Activated CD8-positive, alpha-beta memory T cell treated with anti-CD3 and anti-CD28 coated beads, Interleukin-2, amount 10 ng/mL, durations not matched to agents 7 days and 5 days (primary cell): ENCODE measurements around the gene SRPRA. TPM values are rescaled to one million over a fixed set of nuclear protein-coding genes. Genes with fewer than 3 reads are reported as not detected.
A peak's percentile ranks its signal among the peaks of the same experiment; 100 is the strongest.

Experiments used
- ATAC-seq: fragments of 150-1000 bp; cut with Tn5 transposase; one replicate; pipeline ENCODE4 v1.10.0; 2021; ENCODE audit warnings: moderate library complexity
- CTCF ChIA-PET: fragments of 350-600 bp; sonication (Branson Sonifier 250); formaldehyde crosslinking; loops from one replicate; lab custom pipeline; 2021; ENCODE audit warnings: antibody characterized with exemption; lab: Charles Lee
- DNase-seq: peaks from one replicate; pipeline ENCODE4 v3.0.0-alpha.2; 2020
- H3K27ac Mint-ChIP-seq: one replicate; pipeline ENCODE4 v1.8.0; 2021; ENCODE audit warnings: mild to moderate bottlenecking, mixed read lengths
- H3K27me3 Mint-ChIP-seq: one replicate; pipeline ENCODE4 v1.8.0; 2021; ENCODE audit warnings: mixed read lengths
- H3K36me3 Mint-ChIP-seq: one replicate; pipeline ENCODE4 v1.8.0; 2021; ENCODE audit warnings: mild to moderate bottlenecking, mixed read lengths
- H3K4me1 Mint-ChIP-seq: one replicate; pipeline ENCODE4 v1.8.0; 2021; ENCODE audit warnings: mixed read lengths
- H3K4me3 Mint-ChIP-seq: one replicate; pipeline ENCODE4 v1.8.0; 2021; ENCODE audit warnings: mild to moderate bottlenecking, moderate library complexity, mixed read lengths
- H3K9me3 Mint-ChIP-seq: one replicate; pipeline ENCODE4 v1.8.0; 2022; ENCODE audit warnings: low read depth, mixed read lengths
- total RNA-seq, 2 experiments: library from RNA; stranded (reverse); gene quantifications; one replicate each; pipeline ENCODE4 v1.2.3, GENCODE V29; 2021

Gene SRPRA
- total RNA-seq, 2 experiments from 2014 or later: 100 to 134 TPM

DNA sequence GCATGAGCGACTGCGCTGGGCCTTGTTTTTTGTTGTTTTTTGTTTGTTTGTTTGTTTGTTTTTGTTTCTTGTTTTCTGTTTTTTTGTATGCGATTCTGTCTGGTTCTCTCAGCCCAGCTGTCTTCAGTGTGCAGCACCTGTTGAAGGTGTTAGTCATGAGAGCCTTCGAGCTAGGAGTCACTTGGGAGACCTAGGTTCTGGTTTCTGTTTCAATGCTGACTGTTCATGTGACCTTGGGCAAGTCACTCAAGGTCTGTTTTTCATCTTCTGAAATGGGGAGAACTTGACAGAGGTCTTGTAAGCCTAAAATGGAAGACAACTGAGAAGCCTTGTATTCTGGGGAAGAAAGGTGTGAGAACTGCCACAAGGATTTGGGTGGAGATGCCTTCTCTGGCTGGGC lies 37.0 kb upstream of the SRPRA start:
- no peaks in the 10 kb centered on the region for H3K27me3 Mint-ChIP-seq
- DNase-seq (no peak), ATAC-seq (no peak)
- peaks cover 38% of the 10 kb centered on the region for H3K4me1 Mint-ChIP-seq
- CTCF ChIA-PET: interaction anchor here (0.7 to 3.6 kb wide), 5 partner anchors 10 to 175 kb away, joined by 3 to 20 read pairs (median 6); no protein-coding TSS in a partner anchor
- peaks cover 30% of the 10 kb centered on the region for H3K36me3 Mint-ChIP-seq
- H3K27ac Mint-ChIP-seq: peak overlapping the region; percentile 74
- peak overlapping the region; percentile 52 for H3K4me3 Mint-ChIP-seq
- no peaks in the 10 kb centered on the region for H3K9me3 Mint-ChIP-seq

- no peak for DNase-seq
- H3K27ac Mint-ChIP-seq: peak overlapping the region; percentile 85
- no peaks in the 10 kb centered on the region for H3K9me3 Mint-ChIP-seq
- ATAC-seq: peak; percentile 1
- no peaks in the 10 kb centered on the region for H3K27me3 Mint-ChIP-seq
- CTCF ChIA-PET: interaction anchor here (1.3 to 3.6 kb wide), 7 partner anchors 11 to 176 kb away, joined by 3 to 20 read pairs (median 5); no protein-coding TSS in a partner anchor
- H3K4me3 Mint-ChIP-seq: peak overlapping the region; percentile 90
- H3K36me3 Mint-ChIP-seq: peaks cover 26% of the 10 kb centered on the region
- H3K4me1 Mint-ChIP-seq: peaks cover 33% of the 10 kb centered on the region
Observed at GRCh38 chr11:126304457-126305075, 35.9 kb upstream of the SRPRA start.

DNA sequence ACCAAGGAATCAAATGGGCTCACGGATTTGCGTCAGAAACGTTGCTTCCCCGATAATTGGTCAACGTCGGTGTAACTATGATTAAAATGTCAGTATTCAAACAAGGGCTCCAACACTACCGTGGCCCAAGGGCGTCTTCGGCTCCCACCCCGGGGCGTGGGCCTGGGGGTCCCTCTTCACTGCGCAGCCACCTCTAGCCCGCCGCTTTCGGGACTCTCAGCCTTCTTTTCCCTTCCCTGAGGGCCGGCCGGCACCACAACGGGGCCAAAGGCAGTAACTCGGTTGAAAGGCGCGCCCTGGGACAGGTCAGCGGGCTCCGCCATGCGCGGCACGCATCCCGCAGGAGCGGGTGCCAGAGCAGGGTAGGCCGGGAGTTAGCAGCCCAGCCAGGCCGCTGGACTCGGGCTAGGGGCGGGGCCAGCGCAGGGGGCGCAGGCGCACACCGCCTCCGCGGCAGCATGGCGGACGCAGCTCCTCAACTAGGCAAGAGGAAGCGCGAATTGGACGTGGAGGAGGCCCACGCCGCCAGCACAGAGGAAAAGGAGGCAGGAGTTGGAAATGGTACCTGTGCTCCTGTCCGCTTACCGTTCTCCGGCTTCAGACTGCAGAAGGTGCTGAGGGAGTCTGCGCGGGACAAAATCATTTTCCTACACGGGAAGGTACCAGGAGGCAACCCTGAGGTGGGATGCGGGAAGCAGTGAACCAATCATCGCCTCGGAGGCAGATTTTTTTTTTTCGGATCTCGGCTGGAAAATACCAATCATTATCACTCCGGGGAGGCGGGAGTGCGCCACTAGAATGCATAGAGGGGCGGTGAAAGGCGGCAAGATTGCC lies 35.1 kb upstream of the SRPRA start, which contains the start of gene DCPS:
Gene DCPS (plus strand): TSS at position 438 of the 834 bp plus-strand sequence. CDS start 21 bp downstream, at position 459.
- Mint-ChIP-seq H3K4me3 (peak within 1 kb of the TSS; percentile 90), H3K27ac (peak within 1 kb of the TSS; percentile 85), H3K27me3 (no peaks in the 10 kb centered on the region), H3K4me1 (peaks cover 33% of the 10 kb centered on the region), H3K9me3 (no peaks in the 10 kb centered on the region), H3K36me3 (peaks cover 30% of the 10 kb centered on the region)
- CTCF ChIA-PET: interaction anchor here (0.7 to 3.6 kb wide), 7 partner anchors 12 to 177 kb away, joined by 3 to 20 read pairs (median 4); no protein-coding TSS in a partner anchor
- ATAC-seq: peak; percentile 98
- DNase-seq: peak; percentile 91

GRCh38 chr11:126297004-126297403 lies 28.3 kb upstream of the SRPRA start:
- no peak for ATAC-seq
- CTCF ChIA-PET: no interaction called here
- Mint-ChIP-seq H3K36me3 (peaks cover 34% of the 10 kb centered on the region), H3K27ac (no peak overlapping the region), H3K4me3 (no peak overlapping the region), H3K4me1 (peaks cover 8% of the 10 kb centered on the region), H3K9me3 (no peaks in the 10 kb centered on the region), H3K27me3 (no peaks in the 10 kb centered on the region)
- DNase-seq: no peak

GRCh38 chr11:126293726-126294125 lies 25.0 kb upstream of the SRPRA start:
- Mint-ChIP-seq H3K4me3 (no peak overlapping the region), H3K9me3 (no peaks in the 10 kb centered on the region), H3K27ac (no peak overlapping the region), H3K4me1 (peaks cover 8% of the 10 kb centered on the region), H3K27me3 (no peaks in the 10 kb centered on the region), H3K36me3 (peaks cover 33% of the 10 kb centered on the region)
- DNase-seq (no peak), ATAC-seq (no peak)
- CTCF ChIA-PET: interaction anchor here (1.3 kb wide), 1 partner anchor 187 kb away, joined by 5 read pairs; no protein-coding TSS in a partner anchor

GRCh38 chr11:126290887-126291286 lies 22.2 kb upstream of the SRPRA start:
- Mint-ChIP-seq H3K36me3 (peaks cover 32% of the 10 kb centered on the region), H3K4me1 (peaks cover 12% of the 10 kb centered on the region)

GRCh38 chr11:126288237-126288636 lies 19.5 kb upstream of the SRPRA start:
- H3K9me3 Mint-ChIP-seq: no peaks in the 10 kb centered on the region
- peaks cover 21% of the 10 kb centered on the region for H3K36me3 Mint-ChIP-seq
- ATAC-seq (no peak), DNase-seq (no peak)
- H3K4me1 Mint-ChIP-seq: peaks cover 22% of the 10 kb centered on the region
- no peak overlapping the region for H3K4me3 Mint-ChIP-seq
- H3K27ac Mint-ChIP-seq: no peak overlapping the region
- CTCF ChIA-PET: no interaction called here
- H3K27me3 Mint-ChIP-seq: no peaks in the 10 kb centered on the region

More at GRCh38 chr11:126290887-126291286, 22.2 kb upstream of the SRPRA start:
- ATAC-seq (no peak), DNase-seq (no peak)
- no peak overlapping the region for H3K27ac Mint-ChIP-seq
- no peaks in the 10 kb centered on the region for H3K27me3 Mint-ChIP-seq
- CTCF ChIA-PET: interaction anchor here (0.7 to 1.2 kb wide), 3 partner anchors 13 to 27 kb away, joined by 3 to 4 read pairs (median 3); partner anchors contain the start of gene DCPS
- no peak overlapping the region for H3K4me3 Mint-ChIP-seq
- no peaks in the 10 kb centered on the region for H3K9me3 Mint-ChIP-seq

DNA sequence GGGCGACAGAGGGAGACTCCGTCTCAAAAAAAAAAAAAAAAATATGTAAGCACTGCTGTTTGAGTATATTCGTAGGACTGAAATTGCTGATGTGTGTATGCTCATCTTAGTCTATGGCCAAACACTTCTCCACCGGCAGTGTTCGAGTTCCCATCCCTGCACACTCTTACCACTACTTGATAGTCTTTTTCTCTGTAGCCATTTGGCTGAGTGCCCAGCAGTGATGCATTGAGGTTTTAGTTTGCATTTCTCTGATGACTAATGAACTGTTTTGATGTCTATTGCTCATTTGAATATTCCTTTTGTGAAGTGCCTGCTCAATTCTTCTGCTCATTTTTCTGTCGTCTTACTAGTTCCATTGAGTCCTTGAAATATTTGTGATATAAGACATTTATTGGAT lies 16.1 kb upstream of the SRPRA start:
- ATAC-seq: peak; percentile 22
- CTCF ChIA-PET: interaction anchor here (1.8 kb wide), 1 partner anchor 26 kb away, joined by 4 read pairs; no protein-coding TSS in a partner anchor
- H3K4me3 Mint-ChIP-seq: peak overlapping the region; percentile 66
- no peaks in the 10 kb centered on the region for H3K9me3 Mint-ChIP-seq
- peak overlapping the region; percentile 68 for H3K27ac Mint-ChIP-seq
- DNase-seq: peak; percentile 85
- peaks cover 41% of the 10 kb centered on the region for H3K4me1 Mint-ChIP-seq
- H3K27me3 Mint-ChIP-seq: no peaks in the 10 kb centered on the region
- H3K36me3 Mint-ChIP-seq: peaks cover 12% of the 10 kb centered on the region

DNA sequence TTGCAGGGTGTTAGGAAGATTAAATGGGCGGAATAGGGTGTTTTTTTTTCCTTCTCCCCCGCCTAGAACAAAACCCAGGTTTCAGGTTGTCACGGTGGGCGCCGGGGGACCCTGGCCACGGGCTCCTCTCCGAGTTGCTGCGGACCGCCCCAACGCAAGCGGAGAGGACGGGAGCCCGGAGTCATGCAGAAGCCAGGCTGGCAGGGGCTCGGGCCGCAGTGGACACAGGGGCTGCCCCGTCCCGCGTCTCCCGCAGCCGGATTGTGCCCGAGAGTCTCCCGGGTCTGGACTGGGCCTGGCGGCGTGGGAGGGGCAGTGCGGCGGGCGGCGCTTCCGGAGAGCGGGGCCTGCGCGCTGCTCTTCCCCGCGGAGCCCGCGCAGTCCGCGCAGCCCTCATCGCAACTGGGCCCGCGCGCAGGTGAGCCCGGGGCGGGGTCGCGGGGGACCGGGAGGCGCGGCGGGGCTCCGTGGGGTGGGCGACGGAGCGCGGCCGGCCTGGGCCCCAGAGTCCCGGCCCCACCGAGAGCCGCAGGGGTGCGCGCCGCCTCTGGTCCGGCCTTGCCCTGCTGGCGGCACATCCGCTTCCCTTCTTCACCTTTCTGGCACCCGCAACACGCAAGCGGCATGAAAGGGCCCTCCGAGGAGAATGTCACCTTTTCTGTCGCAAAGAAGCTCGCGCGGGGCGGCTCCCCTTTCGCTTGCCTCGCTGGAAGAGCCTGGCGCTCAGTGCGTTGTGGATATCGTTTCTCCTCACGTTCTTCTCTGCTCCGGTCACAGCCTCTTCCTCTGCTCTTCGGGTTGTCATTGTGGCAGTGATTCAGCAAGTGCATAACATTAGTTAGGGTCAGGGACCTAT lies 14.3 kb upstream of the SRPRA start, which contains the start of gene TIRAP:
Gene TIRAP (plus strand): TSS at position 358 of the 856 bp plus-strand sequence. CDS start 7,802 bp downstream, outside the sequence.
- ATAC-seq: peak; percentile 85
- peaks cover 6% of the 10 kb centered on the region for H3K36me3 Mint-ChIP-seq
- H3K4me1 Mint-ChIP-seq: peaks cover 41% of the 10 kb centered on the region
- CTCF ChIA-PET: interaction anchor here (1.7 to 1.8 kb wide), 2 partner anchors 13 to 28 kb away, joined by 4 to 10 read pairs; partner anchors contain the start of genes FOXRED1 and SRPRA
- peak within 1 kb of the TSS; percentile 98 for H3K4me3 Mint-ChIP-seq
- H3K27ac Mint-ChIP-seq: peak within 1 kb of the TSS; percentile 98
- no peaks in the 10 kb centered on the region for H3K27me3 Mint-ChIP-seq
- DNase-seq: peak; percentile 77
- no peaks in the 10 kb centered on the region for H3K9me3 Mint-ChIP-seq

DNA sequence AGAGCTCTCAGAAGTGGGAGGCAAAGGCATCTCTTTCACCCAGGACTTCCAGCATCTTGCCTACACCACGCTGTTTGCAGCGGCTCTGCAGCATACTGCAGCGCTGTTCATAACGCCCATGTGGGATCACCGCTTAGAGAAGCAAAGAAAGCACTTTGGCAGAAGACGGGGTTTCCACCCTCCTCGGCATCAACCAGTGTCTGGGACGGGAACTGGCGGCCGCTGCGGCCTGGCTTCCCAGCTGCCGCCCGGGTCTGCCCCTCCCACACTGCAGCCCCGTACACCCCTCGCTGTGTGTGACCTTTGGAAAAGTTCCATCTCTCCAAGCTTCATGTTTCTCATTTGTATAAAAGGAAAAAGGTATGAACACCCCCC lies 13.7 kb upstream of the SRPRA start:
- Mint-ChIP-seq H3K4me1 (peaks cover 41% of the 10 kb centered on the region), H3K4me3 (peak overlapping the region; percentile 98), H3K36me3 (peaks cover 8% of the 10 kb centered on the region), H3K27ac (peak overlapping the region; percentile 87), H3K27me3 (no peaks in the 10 kb centered on the region), H3K9me3 (no peaks in the 10 kb centered on the region)
- ATAC-seq (peak; percentile 21), DNase-seq (peak; percentile 55)
- CTCF ChIA-PET: interaction anchor here (1.7 kb wide), 1 partner anchor 13 kb away, joined by 10 read pairs; the partner anchor contains the start of genes FOXRED1 and SRPRA

- Mint-ChIP-seq H3K27ac (peak overlapping the region; percentile 87), H3K4me3 (peak overlapping the region; percentile 98), H3K27me3 (no peaks in the 10 kb centered on the region), H3K9me3 (no peaks in the 10 kb centered on the region), H3K36me3 (peaks cover 11% of the 10 kb centered on the region), H3K4me1 (peaks cover 39% of the 10 kb centered on the region)
- CTCF ChIA-PET: no interaction called here
- no peak for DNase-seq
- ATAC-seq: no peak
Observed at GRCh38 chr11:126281666-126282175, 13.0 kb upstream of the SRPRA start.

DNA sequence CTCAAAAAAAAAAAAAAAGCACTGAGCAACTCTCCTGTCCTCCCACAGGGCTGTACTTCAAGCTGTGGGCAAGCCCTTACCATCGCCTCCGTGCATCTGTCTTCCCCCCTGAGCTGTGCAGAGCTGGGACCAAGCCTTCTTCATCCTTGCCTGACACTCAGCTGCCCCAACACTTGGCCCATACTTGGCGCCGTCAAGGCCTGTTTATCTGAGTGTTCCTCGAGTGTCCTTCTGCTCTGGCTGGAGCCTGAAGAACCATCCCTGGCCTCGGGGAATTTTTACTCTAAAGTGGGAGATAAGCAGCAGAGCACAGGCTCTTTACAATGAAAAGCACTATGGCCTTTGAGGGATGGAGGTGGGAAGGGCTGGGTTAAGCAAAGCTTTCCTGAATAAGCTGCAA lies 12.6 kb upstream of the SRPRA start:
- Mint-ChIP-seq H3K36me3 (peaks cover 11% of the 10 kb centered on the region), H3K4me3 (peak overlapping the region; percentile 98), H3K9me3 (no peaks in the 10 kb centered on the region), H3K27ac (no peak overlapping the region), H3K4me1 (peaks cover 37% of the 10 kb centered on the region), H3K27me3 (no peaks in the 10 kb centered on the region)
- no peak for DNase-seq
- ATAC-seq: no peak
- CTCF ChIA-PET: interaction anchor here (0.6 to 1.6 kb wide), 4 partner anchors 20 to 37 kb away, joined by 3 to 4 read pairs (median 3); no protein-coding TSS in a partner anchor
